B cell (primary cell): ENCODE measurements around the gene TMEM229A. TPM values are rescaled to one million over a fixed set of nuclear protein-coding genes. Genes with fewer than 3 reads are reported as not detected.
A peak's percentile ranks its signal among the peaks of the same experiment; 100 is the strongest.

Experiments used
- ATAC-seq: fragments of 200-7000 bp; cut with Tn5 transposase; one replicate; pipeline ENCODE4 v1.10.0; 2021; ENCODE audit warnings: low read depth, mild to moderate bottlenecking, moderate number of reproducible peaks, moderate library complexity
- CTCF ChIA-PET: fragments of 350-600 bp; sonication (Branson Sonifier 250); formaldehyde crosslinking; loops from one replicate; lab custom pipeline; 2021; ENCODE audit warnings: antibody characterized with exemption, inconsistent platforms; lab: Charles Lee
- POLR2A ChIA-PET: fragments of 350-600 bp; sonication (Branson Sonifier 250); formaldehyde crosslinking; loops from one replicate; lab custom pipeline; 2021; ENCODE audit warnings: antibody characterized with exemption; lab: Charles Lee
- DNase-seq: peaks from one replicate; pipeline ENCODE4 v3.0.0; 2013
- H2AFZ ChIP-seq: 2 replicates; pipeline ENCODE4 v1.6.1; 2012; ENCODE audit warnings: mild to moderate bottlenecking, low read depth, low read length; ENCODE audit not compliant: insufficient read depth, poor library complexity, severe bottlenecking
- H3K27ac ChIP-seq, 2 donors: 1 replicate in 1 of 2; 2 replicates in 1 of 2; pipeline ENCODE4 v1.5.1; 2012 to 2013; ENCODE audit warnings: low read length in 2 of 2, mild to moderate bottlenecking in 2 of 2, moderate library complexity in 1 of 2
- H3K27me3 ChIP-seq, 4 experiments: fragments of 200-600 bp in 1 of 4; sonication (generic) in 1 of 4; replicated peaks in 1 of 4; 1 replicate in 2 of 4; 2 replicates in 2 of 4; pipeline versions ENCODE4 v1.6.1 to v1.7.0; 2013 to 2016; ENCODE audit warnings: low read length in 3 of 4, mild to moderate bottlenecking in 2 of 4, mixed read lengths in 1 of 4, moderate library complexity in 1 of 4; ENCODE audit not compliant: insufficient read depth in 4 of 4, control insufficient read depth in 3 of 4; ENCODE audit errors: control extremely low read depth in 1 of 4
- H3K36me3 ChIP-seq, 2 experiments: replicated peaks in 1 of 2; 1 replicate in 1 of 2; 2 replicates in 1 of 2; pipeline versions ENCODE4 v1.6.1 to v1.7.1; 2013; ENCODE audit warnings: low read length in 1 of 2; ENCODE audit not compliant: insufficient read depth in 2 of 2, control insufficient read depth in 1 of 2; ENCODE audit errors: control extremely low read depth in 1 of 2, extremely low read depth in 1 of 2
- H3K4me1 ChIP-seq, 2 donors: fragments of 200-600 bp in 1 of 2; sonication (generic) in 1 of 2; 1 replicate in 1 of 2; 2 replicates in 1 of 2; pipeline versions ENCODE4 v1.5.1 to v1.6.1; 2013 to 2017; ENCODE audit warnings: low read length in 2 of 2; ENCODE audit not compliant: control insufficient read depth in 2 of 2, insufficient read depth in 2 of 2
- H3K4me2 ChIP-seq: replicated peaks from 2 replicates; pipeline ENCODE3; 2012; ENCODE audit warnings: mild to moderate bottlenecking, low read depth, low read length; ENCODE audit not compliant: poor library complexity, severe bottlenecking
- H3K4me3 ChIP-seq, 5 experiments: fragments of 200-600 bp in 1 of 5; sonication (generic) in 1 of 5; 1 replicate in 3 of 5; 2 replicates in 2 of 5; pipeline versions ENCODE4 v1.5.1 to v1.7.0; 2011 to 2016; ENCODE audit warnings: low read length in 4 of 5, mild to moderate bottlenecking in 4 of 5, low read depth in 2 of 5, control low read depth in 1 of 5, moderate library complexity in 1 of 5; ENCODE audit not compliant: insufficient read depth in 1 of 5; ENCODE audit errors: control extremely low read depth in 1 of 5, extremely low read depth in 1 of 5
- H3K79me2 ChIP-seq: fragments of 200-600 bp; sonication (generic); one replicate; pipeline ENCODE4 v1.6.0; 2016; ENCODE audit warnings: low read length; ENCODE audit not compliant: control insufficient read depth, insufficient read depth
- H3K9ac ChIP-seq: fragments of 200-600 bp; sonication (generic); 2 replicates; pipeline ENCODE4 v1.6.1; 2017; ENCODE audit warnings: mild to moderate bottlenecking, low read length, moderate library complexity
- H3K9me3 ChIP-seq, 3 donors: one replicate each; pipeline versions ENCODE4 v1.6.1 to v1.7.1; 2013; ENCODE audit warnings: low read length in 2 of 3; ENCODE audit not compliant: control insufficient read depth in 2 of 3, insufficient read depth in 1 of 3; ENCODE audit errors: control extremely low read depth in 1 of 3
- H4K20me1 ChIP-seq: 2 replicates; pipeline ENCODE4 v1.6.0; 2012; ENCODE audit warnings: mild to moderate bottlenecking, low read length; ENCODE audit not compliant: insufficient read depth, control insufficient read depth, poor library complexity, severe bottlenecking
- H3K27ac Mint-ChIP-seq: one replicate; pipeline ENCODE4 v1.8.0; 2021; ENCODE audit warnings: mixed read lengths
- H3K27me3 Mint-ChIP-seq: one replicate; pipeline ENCODE4 v1.8.0; 2021; ENCODE audit warnings: mixed read lengths
- H3K4me1 Mint-ChIP-seq: one replicate; pipeline ENCODE4 v1.8.0; 2021; ENCODE audit warnings: mixed read lengths
- H3K4me3 Mint-ChIP-seq: one replicate; pipeline ENCODE4 v1.8.0; 2021; ENCODE audit warnings: mixed read lengths
- H3K9me3 Mint-ChIP-seq: one replicate; pipeline ENCODE4 v1.8.0; 2022; ENCODE audit warnings: mixed read lengths; ENCODE audit not compliant: insufficient read depth
- CTCF ChIP-seq: fragments of 200-600 bp; IDR thresholded peaks from one replicate; pipeline ENCODE4 v1.8.0; 2022; ENCODE audit warnings: antibody characterized with exemption, mild to moderate bottlenecking
- EZH2 ChIP-seq: IDR thresholded peaks from 2 replicates; pipeline ENCODE4 v1.6.1; 2012; ENCODE audit warnings: borderline replicate concordance, low read depth, mild to moderate bottlenecking, moderate library complexity, low read length; ENCODE audit not compliant: insufficient read depth, poor library complexity, severe bottlenecking
- WGBS: methylation state at CpG from one replicate; pipeline ENCODE4 v1.1.5; 2013; ENCODE audit warnings: missing lambda C conversion rate; ENCODE audit not compliant: insufficient coverage; 5-methylcytosine and 5-hydroxymethylcytosine counted together
- intact Hi-C: fragments of 100-400 bp; cut with micrococcal nuclease; formaldehyde crosslinking; loops from one replicate; pipeline ENCODE4 v1.10.0; 2022
- polyA plus RNA-seq: library from polyadenylated mRNA; depleted of rRNA; stranded (reverse); fragments of >200 nt; gene quantifications from 2 replicates; pipeline ENCODE4 v1.2.3, GENCODE V29; 2012
- total RNA-seq, 2 donors: library from RNA; stranded (reverse); fragments of 120-200 nt in 1 of 2; gene quantifications; 1 replicate in 1 of 2; 2 replicates in 1 of 2; pipeline versions ENCODE4 v1.2.3 to v1.2.4, GENCODE V29; 2013 to 2022

The TMEM229A gene
- total and polyA plus RNA-seq, 2 donors (not counting 1 experiment from before 2014, with no cell fraction given) = not detected

- Mint-ChIP-seq H3K4me3 (peak overlapping the region; percentile 41), H3K4me1 (peaks cover 8% of the 10 kb centered on the region), H3K9me3 (no peaks in the 10 kb centered on the region), H3K27ac (no peak overlapping the region), H3K27me3 (peaks cover 63% of the 10 kb centered on the region)
- H3K27ac ChIP-seq = no peak overlapping the region
- H2AFZ ChIP-seq = no peak overlapping the region
- no peak overlapping the region for H3K4me2 ChIP-seq
- ATAC-seq = no peak
- intact Hi-C loops = no loop called here
- H3K4me3 ChIP-seq = no peak overlapping the region
- H3K79me2 ChIP-seq = no peaks in the 10 kb centered on the region
- TF ChIP-seq EZH2 (no peak), CTCF (no peak)
- no peaks in the 10 kb centered on the region for H3K36me3 ChIP-seq
- H3K27me3 ChIP-seq = peaks cover 0 to 24% (median 18%) of the 10 kb centered on the region in 4 experiments
- peaks cover 0 to 6% (median 0%) of the 10 kb centered on the region in 3 donors for H3K9me3 ChIP-seq
- DNase-seq = peak; percentile 2
- POLR2A ChIA-PET = no interaction called here
- CTCF ChIA-PET = no interaction called here
- H3K4me1 ChIP-seq = peaks cover 0 to 4% of the 10 kb centered on the region in 2 donors
- H3K9ac ChIP-seq = no peak overlapping the region
- no peaks in the 10 kb centered on the region for H4K20me1 ChIP-seq
- 6% methylated on average over 70 of the region's 70 CpGs for WGBS
Measured at GRCh38 chr7:124033095-124033806, 384 bp upstream of the TMEM229A start.

GRCh38 chr7:124031919-124032318 is 948 bp downstream of the TMEM229A start:
- no peak overlapping the region for H2AFZ ChIP-seq
- peaks cover 0 to 6% (median 0%) of the 10 kb centered on the region in 3 donors for H3K9me3 ChIP-seq
- H3K36me3 ChIP-seq = no peaks in the 10 kb centered on the region
- H3K4me2 ChIP-seq = peak overlapping the region; percentile 19
- intact Hi-C loops = no loop called here
- H3K4me1 ChIP-seq = peaks cover 0 to 4% of the 10 kb centered on the region in 2 donors
- no peak overlapping the region for H3K27ac ChIP-seq
- no peaks in the 10 kb centered on the region for H4K20me1 ChIP-seq
- POLR2A ChIA-PET = no interaction called here
- Mint-ChIP-seq H3K27ac (no peak overlapping the region), H3K4me1 (peaks cover 8% of the 10 kb centered on the region), H3K4me3 (peak overlapping the region; percentile 59), H3K27me3 (peaks cover 60% of the 10 kb centered on the region), H3K9me3 (no peaks in the 10 kb centered on the region)
- 2% methylated on average over 22 of the region's 22 CpGs for WGBS
- no peak overlapping the region for H3K4me3 ChIP-seq
- CTCF ChIA-PET = no interaction called here
- ATAC-seq (no peak), DNase-seq (no peak)
- H3K27me3 ChIP-seq = peaks cover 0 to 24% (median 18%) of the 10 kb centered on the region in 4 experiments
- H3K9ac ChIP-seq = no peak overlapping the region
- no peaks in the 10 kb centered on the region for H3K79me2 ChIP-seq
- TF ChIP-seq EZH2 = no peak
- no peak for TF ChIP-seq CTCF
